ENCODE results near the gene KIF5A.

Gene KIF5A

DNA sequence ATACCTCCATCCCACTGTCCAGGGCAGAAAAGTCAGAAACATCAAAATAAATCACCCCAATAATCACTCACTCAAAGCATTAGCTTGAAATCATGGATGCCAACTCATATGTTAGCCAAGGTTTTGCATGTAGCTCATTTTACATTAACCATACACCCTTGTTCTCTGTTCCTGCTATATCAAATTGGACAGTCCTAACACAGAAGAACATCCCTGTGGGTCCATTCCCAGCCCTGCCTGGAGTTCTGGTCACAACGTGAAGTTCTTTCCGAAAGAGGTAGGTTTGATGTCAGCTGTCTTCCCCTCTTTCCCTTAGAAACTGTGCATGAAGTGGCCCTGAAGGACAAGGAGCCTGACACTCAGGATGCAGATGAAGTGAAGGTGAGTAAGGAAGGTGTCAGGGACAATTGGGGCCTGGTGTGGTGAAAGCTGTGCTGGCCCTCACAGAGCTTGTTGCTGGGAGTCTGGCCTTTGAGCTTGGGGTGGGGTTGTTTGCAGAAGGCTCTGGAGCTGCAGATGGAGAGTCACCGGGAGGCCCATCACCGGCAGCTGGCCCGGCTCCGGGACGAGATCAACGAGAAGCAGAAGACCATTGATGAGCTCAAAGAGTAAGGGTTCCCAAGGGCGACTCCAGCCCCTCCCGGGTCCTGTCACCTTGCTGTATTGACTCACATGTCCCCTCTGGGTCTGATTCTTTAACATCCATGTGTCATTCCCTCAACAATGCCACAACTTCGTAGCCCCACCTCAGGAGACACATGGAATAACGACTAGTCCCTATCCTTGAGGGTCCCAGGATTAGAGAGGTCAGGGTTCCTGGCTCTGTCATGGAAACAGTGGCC, 26.1 kb downstream of the KIF5A start:
- TF ChIP-seq CTCF (IDR thresholded peaks at IDR 0.05; ENCODE audit: low read depth, low read length, poor library complexity, severe bottlenecking) (no peak), EZH2phosphoT487 (IDR thresholded peaks at IDR 0.05; ENCODE audit: borderline replicate concordance, low read length) (no peak)
- H3K9me2 ChIP-seq (replicated peaks; ENCODE audit: control insufficient read depth, low read length) = no peaks in the 10 kb centered on the region
- peaks cover 25% of the 10 kb centered on the region for H3K27me3 ChIP-seq (ENCODE audit: control insufficient read depth, low read length)
- no peaks in the 10 kb centered on the region for H3K79me2 ChIP-seq (ENCODE audit: control insufficient read depth, low read length)
- H3F3A ChIP-seq (ENCODE audit: control insufficient read depth, insufficient read depth) = no peaks in the 10 kb centered on the region
- no peak overlapping the region for H3K4me3 ChIP-seq (ENCODE audit: low read length)
- no peak overlapping the region for H3K4me2 ChIP-seq (ENCODE audit: low read length)
- H3K4me1 ChIP-seq (ENCODE audit: control insufficient read depth, low read length) = no peaks in the 10 kb centered on the region
- H3K9me3 ChIP-seq (ENCODE audit: control insufficient read depth, insufficient read depth, low read length) = no peaks in the 10 kb centered on the region
- H3K36me3 ChIP-seq (ENCODE audit: control insufficient read depth, low read length) = no peaks in the 10 kb centered on the region
- H4K20me1 ChIP-seq (ENCODE audit: control insufficient read depth, insufficient read depth, low read depth, low read length) = no peaks in the 10 kb centered on the region
- no peak overlapping the region for H3K27ac ChIP-seq (ENCODE audit: low read depth, low read length)

GRCh38 chr12:57576613-57577160, 26.8 kb downstream of the KIF5A start:
- H3K4me1 ChIP-seq (ENCODE audit: control insufficient read depth, low read length) = no peaks in the 10 kb centered on the region
- H3K36me3 ChIP-seq (ENCODE audit: control insufficient read depth, low read length) = no peaks in the 10 kb centered on the region
- no peak overlapping the region for H3K27ac ChIP-seq (ENCODE audit: low read depth, low read length)

GRCh38 chr12:57577981-57578758, 28.3 kb downstream of the KIF5A start:
- Histone ChIP-seq H3K79me2 (ENCODE audit: control insufficient read depth, low read length) (no peaks in the 10 kb centered on the region), H3K4me2 (ENCODE audit: low read length) (no peak overlapping the region), H3K4me3 (ENCODE audit: low read length) (no peak overlapping the region), H4K20me1 (ENCODE audit: control insufficient read depth, insufficient read depth, low read depth, low read length) (no peaks in the 10 kb centered on the region), H3K4me1 (ENCODE audit: control insufficient read depth, low read length) (peaks cover 3% of the 10 kb centered on the region), H3K9me3 (ENCODE audit: control insufficient read depth, insufficient read depth, low read length) (no peaks in the 10 kb centered on the region), H3K27ac (ENCODE audit: low read depth, low read length) (no peak overlapping the region), H3K27me3 (ENCODE audit: control insufficient read depth, low read length) (peaks cover 35% of the 10 kb centered on the region), H3F3A (ENCODE audit: control insufficient read depth, insufficient read depth) (no peaks in the 10 kb centered on the region), H3K36me3 (ENCODE audit: control insufficient read depth, low read length) (no peaks in the 10 kb centered on the region), H3K9me2 (replicated peaks; ENCODE audit: control insufficient read depth, low read length) (no peaks in the 10 kb centered on the region)
- TF ChIP-seq CTCF (IDR thresholded peaks at IDR 0.05; ENCODE audit: low read depth, low read length, poor library complexity, severe bottlenecking) = no peak
- TF ChIP-seq EZH2phosphoT487 (IDR thresholded peaks at IDR 0.05; ENCODE audit: borderline replicate concordance, low read length) = no peak

More at GRCh38 chr12:57576613-57577160, 26.8 kb downstream of the KIF5A start:
- Histone ChIP-seq H3K4me3 (ENCODE audit: low read length) (no peak overlapping the region), H3K9me3 (ENCODE audit: control insufficient read depth, insufficient read depth, low read length) (no peaks in the 10 kb centered on the region), H3F3A (ENCODE audit: control insufficient read depth, insufficient read depth) (no peaks in the 10 kb centered on the region), H3K4me2 (ENCODE audit: low read length) (no peak overlapping the region), H4K20me1 (ENCODE audit: control insufficient read depth, insufficient read depth, low read depth, low read length) (no peaks in the 10 kb centered on the region), H3K9me2 (replicated peaks; ENCODE audit: control insufficient read depth, low read length) (no peaks in the 10 kb centered on the region), H3K27me3 (ENCODE audit: control insufficient read depth, low read length) (peaks cover 27% of the 10 kb centered on the region), H3K79me2 (ENCODE audit: control insufficient read depth, low read length) (no peaks in the 10 kb centered on the region)
- no peak for TF ChIP-seq EZH2phosphoT487 (IDR thresholded peaks at IDR 0.05; ENCODE audit: borderline replicate concordance, low read length)
- no peak for TF ChIP-seq CTCF (IDR thresholded peaks at IDR 0.05; ENCODE audit: low read depth, low read length, poor library complexity, severe bottlenecking)
